Right renal pelvis (tissue), 4 donors: ENCODE results near the gene ASTE1. TPM values are rescaled to one million over a fixed set of nuclear protein-coding genes. Genes with fewer than 3 reads are reported as not detected.

Experiments used
- polyA plus RNA-seq, 4 donors: library from polyadenylated mRNA; unstranded; fragments of 120-200 nt; gene quantifications; one replicate each; pipeline ENCODE4 v1.2.1, GENCODE V29; 2013; ENCODE audit not compliant: insufficient read length in 4 of 4

Gene ASTE1
- polyA plus RNA-seq, 4 donors, result 12.1 to 17.6 (median 15.0) TPM

Other genes with a start within 250 kb of the ASTE1 start
- gene ATP2C1, start 132.7 kb downstream of the ASTE1 start, polyA plus RNA-seq, result 100 to 1,000 TPM; 134 to 158 (median 144) TPM
- 10 to 100 TPM; 17.1 to 23.7 (median 20.8) TPM for gene NEK11, start 52 bp upstream of the ASTE1 start, polyA plus RNA-seq